ACC112 (cell line): ENCODE data around the gene PABPN1L.

Experiments
- H2AFZ ChIP-seq: fragments of 200-600 bp; sonication (generic); one replicate; pipeline ENCODE4 v1.6.0; 2017; ENCODE audit warnings: antibody characterized with exemption, low read length; ENCODE audit not compliant: unreplicated experiment
- H3K27ac ChIP-seq: fragments of 200-600 bp; sonication (generic); 2 replicates; pipeline ENCODE4 v1.5.1; 2014; ENCODE audit warnings: low read depth, mild to moderate bottlenecking, antibody characterized with exemption, low read length, moderate library complexity
- H3K27me3 ChIP-seq: fragments of 200-600 bp; sonication (generic); 2 replicates; pipeline ENCODE4 v1.6.1; 2014; ENCODE audit warnings: mild to moderate bottlenecking, antibody characterized with exemption, low read length, moderate library complexity, mixed read lengths; ENCODE audit not compliant: insufficient read depth
- H3K36me3 ChIP-seq: fragments of 200-600 bp; sonication (generic); 2 replicates; pipeline ENCODE4 v1.6.1; 2016; ENCODE audit warnings: mild to moderate bottlenecking, antibody characterized with exemption, low read length, moderate library complexity, mixed read lengths; ENCODE audit not compliant: insufficient read depth
- H3K4me1 ChIP-seq: fragments of 200-600 bp; sonication (generic); one replicate; pipeline ENCODE4 v1.6.1; 2016; ENCODE audit warnings: low read length, mixed read lengths; ENCODE audit not compliant: insufficient read depth, unreplicated experiment, control insufficient read depth
- H3K4me3 ChIP-seq: fragments of 200-600 bp; sonication (generic); 2 replicates; pipeline ENCODE4 v1.5.1; 2014; ENCODE audit warnings: mild to moderate bottlenecking, low read depth, low read length
- H3K79me2 ChIP-seq: fragments of 200-600 bp; sonication (generic); one replicate; pipeline ENCODE4 v1.6.0; 2016; ENCODE audit warnings: low read length; ENCODE audit not compliant: control insufficient read depth, unreplicated experiment, insufficient read depth

PABPN1L gene

GRCh38 chr16:88909431-88910210 is 43.2 kb upstream of the PABPN1L start:
- Histone ChIP-seq H3K79me2 (no peaks in the 10 kb centered on the region), H3K27ac (no peak overlapping the region), H3K4me1 (peaks cover 4% of the 10 kb centered on the region), H3K36me3 (no peaks in the 10 kb centered on the region), H3K27me3 (no peaks in the 10 kb centered on the region), H2AFZ (no peak overlapping the region), H3K4me3 (no peak overlapping the region)

GRCh38 chr16:88908307-88908706 is 41.8 kb upstream of the PABPN1L start:
- Histone ChIP-seq H3K4me3 (no peak overlapping the region), H3K36me3 (no peaks in the 10 kb centered on the region), H2AFZ (no peak overlapping the region), H3K79me2 (no peaks in the 10 kb centered on the region), H3K27me3 (no peaks in the 10 kb centered on the region), H3K27ac (no peak overlapping the region), H3K4me1 (no peaks in the 10 kb centered on the region)

GRCh38 chr16:88907768-88908167 is 41.3 kb upstream of the PABPN1L start:
- Histone ChIP-seq H3K36me3 (no peaks in the 10 kb centered on the region), H2AFZ (no peak overlapping the region), H3K4me3 (no peak overlapping the region), H3K79me2 (no peaks in the 10 kb centered on the region), H3K27me3 (no peaks in the 10 kb centered on the region), H3K4me1 (no peaks in the 10 kb centered on the region), H3K27ac (no peak overlapping the region)

GRCh38 chr16:88906535-88907105 is 40.2 kb upstream of the PABPN1L start:
- no peak overlapping the region for H3K4me3 ChIP-seq
- no peaks in the 10 kb centered on the region for H3K79me2 ChIP-seq
- H3K4me1 ChIP-seq, result no peaks in the 10 kb centered on the region
- H3K27me3 ChIP-seq, result no peaks in the 10 kb centered on the region
- H3K36me3 ChIP-seq, result no peaks in the 10 kb centered on the region
- no peak overlapping the region for H2AFZ ChIP-seq
- no peak overlapping the region for H3K27ac ChIP-seq

GRCh38 chr16:88906020-88906419 is 39.6 kb upstream of the PABPN1L start:
- Histone ChIP-seq H3K36me3 (no peaks in the 10 kb centered on the region), H3K27me3 (no peaks in the 10 kb centered on the region), H2AFZ (no peak overlapping the region), H3K4me3 (no peak overlapping the region), H3K4me1 (no peaks in the 10 kb centered on the region), H3K79me2 (no peaks in the 10 kb centered on the region), H3K27ac (no peak overlapping the region)

GRCh38 chr16:88905563-88905962 is 39.1 kb upstream of the PABPN1L start:
- Histone ChIP-seq H3K4me1 (no peaks in the 10 kb centered on the region), H3K4me3 (no peak overlapping the region), H3K27me3 (no peaks in the 10 kb centered on the region), H3K79me2 (no peaks in the 10 kb centered on the region), H2AFZ (no peak overlapping the region), H3K36me3 (no peaks in the 10 kb centered on the region), H3K27ac (no peak overlapping the region)

- Histone ChIP-seq H3K36me3 (no peaks in the 10 kb centered on the region), H3K27me3 (no peaks in the 10 kb centered on the region), H3K79me2 (no peaks in the 10 kb centered on the region), H2AFZ (no peak overlapping the region), H3K27ac (no peak overlapping the region), H3K4me3 (no peak overlapping the region), H3K4me1 (no peaks in the 10 kb centered on the region)
These were observed 38.4 kb upstream of the PABPN1L start for GRCh38 chr16:88904676-88905365.

- H3K27me3 ChIP-seq, result no peaks in the 10 kb centered on the region
- H3K36me3 ChIP-seq, result no peaks in the 10 kb centered on the region
- no peak overlapping the region for H2AFZ ChIP-seq
- H3K27ac ChIP-seq, result no peak overlapping the region
- no peaks in the 10 kb centered on the region for H3K4me1 ChIP-seq
- H3K4me3 ChIP-seq, result no peak overlapping the region
- H3K79me2 ChIP-seq, result no peaks in the 10 kb centered on the region
These were observed 36.8 kb upstream of the PABPN1L start for GRCh38 chr16:88903267-88903666.

- H3K27me3 ChIP-seq, result no peaks in the 10 kb centered on the region
- H3K27ac ChIP-seq, result no peak overlapping the region
- no peaks in the 10 kb centered on the region for H3K4me1 ChIP-seq
- H3K79me2 ChIP-seq, result no peaks in the 10 kb centered on the region
- H3K36me3 ChIP-seq, result no peaks in the 10 kb centered on the region
- no peak overlapping the region for H2AFZ ChIP-seq
- no peak overlapping the region for H3K4me3 ChIP-seq
These were observed 36.3 kb upstream of the PABPN1L start for GRCh38 chr16:88902744-88903143.

- Histone ChIP-seq H3K27me3 (no peaks in the 10 kb centered on the region), H3K27ac (no peak overlapping the region), H3K4me3 (no peak overlapping the region), H2AFZ (no peak overlapping the region), H3K4me1 (no peaks in the 10 kb centered on the region), H3K79me2 (no peaks in the 10 kb centered on the region), H3K36me3 (no peaks in the 10 kb centered on the region)
These were observed 35.4 kb upstream of the PABPN1L start for GRCh38 chr16:88901718-88902337.
